Osteoblast (primary cell): ENCODE results near the gene NOTUM. TPM values are rescaled to one million over a fixed set of nuclear protein-coding genes. Genes with fewer than 3 reads are reported as not detected.
A peak's percentile ranks its signal among the peaks of the same experiment; 100 is the strongest.

Experiments
- DNase-seq: peaks from one replicate; pipeline ENCODE4 v3.0.0; 2011; ENCODE audit warnings: low spot score, mixed read lengths; ENCODE audit not compliant: insufficient read length; ENCODE audit errors: missing footprints
- H2AFZ ChIP-seq: 2 replicates; pipeline ENCODE4 v1.6.0; 2011; ENCODE audit warnings: mild to moderate bottlenecking, low read length
- H3K27ac ChIP-seq: 2 replicates; pipeline ENCODE4 v1.5.1; 2011; ENCODE audit warnings: mild to moderate bottlenecking, low read depth, low read length, moderate library complexity
- H3K27me3 ChIP-seq: 2 replicates; pipeline ENCODE4 v1.6.0; 2012; ENCODE audit warnings: mild to moderate bottlenecking, control low read depth, inconsistent platforms, low read length, moderate library complexity; ENCODE audit not compliant: insufficient read depth
- H3K36me3 ChIP-seq: 2 replicates; pipeline ENCODE4 v1.5.1; 2011; ENCODE audit warnings: mild to moderate bottlenecking, low read length, control low read depth, moderate library complexity; ENCODE audit not compliant: insufficient read depth
- H3K4me1 ChIP-seq: 2 replicates; pipeline ENCODE4 v1.5.1; 2011; ENCODE audit warnings: mild to moderate bottlenecking, low read length, control low read depth, moderate library complexity; ENCODE audit not compliant: insufficient read depth
- H3K4me2 ChIP-seq: 2 replicates; pipeline ENCODE4 v1.6.0; 2011; ENCODE audit warnings: mild to moderate bottlenecking, low read length; ENCODE audit not compliant: insufficient read depth
- H3K4me3 ChIP-seq: fragments of 200-600 bp; sonication (generic); 3 replicates; pipeline ENCODE4 v1.5.1; 2012; ENCODE audit warnings: mild to moderate bottlenecking, low read length, inconsistent platforms; ENCODE audit not compliant: insufficient read depth
- H3K79me2 ChIP-seq: 2 replicates; pipeline ENCODE4 v1.6.0; 2012; ENCODE audit warnings: mild to moderate bottlenecking, low read length, control low read depth, inconsistent platforms; ENCODE audit not compliant: insufficient read depth
- H3K9me3 ChIP-seq: 2 replicates; pipeline ENCODE4 v1.5.1; 2011; ENCODE audit warnings: low read depth, low read length, control low read depth
- H4K20me1 ChIP-seq: 2 replicates; pipeline ENCODE4 v1.6.0; 2012; ENCODE audit warnings: mild to moderate bottlenecking, low read length, control low read depth; ENCODE audit not compliant: insufficient read depth
- CTCF ChIP-seq: IDR thresholded peaks from 2 replicates; pipeline ENCODE4 v1.5.1; 2011; ENCODE audit warnings: mild to moderate bottlenecking, low read depth, low read length, moderate library complexity; ENCODE audit errors: extremely low read depth
- total RNA-seq: library from RNA; depleted of rRNA; stranded (reverse); fragments of >200 nt; gene quantifications from 2 replicates; pipeline ENCODE4 v1.2.3, GENCODE V29; 2012

Gene NOTUM
- 0.72 TPM in 1 of 2 replicates, not detected in the other for total RNA-seq

DNA sequence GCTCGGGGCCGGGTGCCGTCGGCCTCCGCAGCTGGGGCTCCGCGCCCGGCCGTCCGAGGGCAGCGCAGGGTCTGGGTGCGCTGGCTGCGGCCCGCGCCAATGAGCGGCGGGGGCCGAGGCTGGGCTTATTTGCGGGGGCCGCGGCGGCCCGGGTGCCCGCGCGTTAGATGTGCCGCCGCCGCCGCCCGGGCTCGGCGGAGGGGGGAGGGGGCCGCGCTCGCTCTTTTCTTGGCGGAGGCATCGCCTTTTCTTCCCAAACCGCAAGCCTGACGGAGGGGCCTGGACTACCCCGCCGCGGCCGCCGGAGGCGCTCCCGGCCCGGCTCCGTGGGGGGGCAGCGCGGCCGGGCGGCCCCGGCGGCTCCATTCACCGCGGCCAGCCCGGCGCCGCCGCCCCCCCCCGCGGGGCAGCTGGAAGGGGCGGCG lies at the start of gene NOTUM:
TSS of gene NOTUM (minus strand) at position 101 of the 425 bp plus-strand sequence. CDS start 278 bp downstream, outside the sequence.
- peaks cover 45% of the 10 kb centered on the region for H3K27me3 ChIP-seq
- H3K4me3 ChIP-seq = peak within 1 kb of the TSS; percentile 35
- H4K20me1 ChIP-seq = peaks cover 3% of the 10 kb centered on the region
- no peak within 1 kb of the TSS for H3K27ac ChIP-seq
- H3K79me2 ChIP-seq = no peaks in the 10 kb centered on the region
- no peaks in the 10 kb centered on the region for H3K9me3 ChIP-seq
- peak within 1 kb of the TSS; percentile 53 for H3K4me2 ChIP-seq
- no peak for TF ChIP-seq CTCF
- H3K36me3 ChIP-seq = no peaks in the 10 kb centered on the region
- no peaks in the 10 kb centered on the region for H3K4me1 ChIP-seq
- peak; percentile 97 for DNase-seq
- H2AFZ ChIP-seq = no peak within 1 kb of the TSS

- Histone ChIP-seq H3K4me1 (peaks cover 31% of the 10 kb centered on the region), H3K9me3 (no peaks in the 10 kb centered on the region), H3K27ac (no peak overlapping the region), H2AFZ (no peak overlapping the region), H3K36me3 (no peaks in the 10 kb centered on the region), H3K27me3 (no peaks in the 10 kb centered on the region), H4K20me1 (peaks cover 7% of the 10 kb centered on the region), H3K4me3 (no peak overlapping the region), H3K4me2 (no peak overlapping the region), H3K79me2 (no peaks in the 10 kb centered on the region)
- TF ChIP-seq CTCF = no peak
- DNase-seq = no peak
Measured at GRCh38 chr17:82009413-82009812, 48.4 kb upstream of the NOTUM start.

- Histone ChIP-seq H4K20me1 (peaks cover 7% of the 10 kb centered on the region), H3K9me3 (no peaks in the 10 kb centered on the region), H3K79me2 (no peaks in the 10 kb centered on the region), H3K4me3 (no peak overlapping the region), H3K4me1 (peaks cover 35% of the 10 kb centered on the region), H3K27me3 (no peaks in the 10 kb centered on the region), H3K36me3 (no peaks in the 10 kb centered on the region), H3K4me2 (no peak overlapping the region), H3K27ac (no peak overlapping the region), H2AFZ (no peak overlapping the region)
- peak; percentile 86 for DNase-seq
- no peak for TF ChIP-seq CTCF
Measured at GRCh38 chr17:82008941-82009405, 48.0 kb upstream of the NOTUM start.

DNA sequence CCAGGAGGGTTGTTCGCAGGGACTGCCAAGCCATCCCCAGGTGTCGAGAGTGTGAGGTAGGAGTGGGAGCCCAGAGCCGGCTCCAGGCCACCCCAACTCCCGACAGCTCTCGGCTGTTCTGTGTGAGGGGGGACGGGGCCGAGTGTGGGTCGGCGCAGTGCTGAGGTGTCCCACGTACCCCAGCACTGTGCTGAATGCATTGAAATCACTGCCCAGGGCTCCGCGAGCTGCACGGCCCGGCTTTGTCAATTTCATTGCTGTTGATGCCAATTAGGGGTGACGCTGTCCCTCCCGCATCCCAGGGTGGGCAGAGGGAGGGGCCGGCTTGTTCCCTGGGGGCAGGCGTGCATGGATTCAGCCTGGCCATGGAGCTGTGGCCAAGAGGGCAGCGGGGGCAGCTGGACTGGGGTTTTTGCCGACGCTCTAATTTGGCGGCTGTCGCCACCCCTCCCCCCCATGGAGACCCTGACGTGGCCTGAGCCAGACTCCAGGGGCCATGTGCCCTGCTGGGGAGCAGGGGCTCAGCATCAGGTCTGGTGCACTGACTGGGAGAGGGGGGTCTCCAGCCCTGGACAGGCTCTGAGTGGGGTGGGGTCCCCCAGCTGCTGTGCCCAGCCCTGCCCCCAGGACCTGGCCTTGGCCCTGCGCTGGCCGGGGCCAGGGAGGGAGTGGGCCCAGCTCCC lies 47.4 kb upstream of the NOTUM start:
- peak; percentile 84 for DNase-seq
- Histone ChIP-seq H3K27ac (no peak overlapping the region), H3K4me3 (no peak overlapping the region), H4K20me1 (peaks cover 7% of the 10 kb centered on the region), H3K79me2 (no peaks in the 10 kb centered on the region), H3K36me3 (no peaks in the 10 kb centered on the region), H3K9me3 (no peaks in the 10 kb centered on the region), H3K27me3 (no peaks in the 10 kb centered on the region), H2AFZ (no peak overlapping the region), H3K4me2 (no peak overlapping the region), H3K4me1 (peaks cover 39% of the 10 kb centered on the region)
- TF ChIP-seq CTCF = no peak
